RWPE1 (cell line): Measurements from ENCODE around the gene MTHFD2L.

Source experiments
- CTCF ChIA-PET: fragments of 350-600 bp; sonication (Branson Sonifier 250); formaldehyde crosslinking; extraction: SDS; loops from one replicate; lab custom pipeline; 2021; lab: Yijun Ruan, JAX
- POLR2A ChIA-PET: fragments of 400-600 bp; formaldehyde crosslinking; extraction: SDS; loops from one replicate; lab custom pipeline; 2020; ENCODE audit warnings: antibody characterized with exemption; ENCODE audit not compliant: low non-redundant PET; lab: Yijun Ruan, JAX
- DNase-seq: peaks from one replicate; pipeline ENCODE4 v3.0.0; 2012; ENCODE audit warnings: low spot score
- H3K27ac ChIP-seq: fragments of 450-650 bp; 2 replicates; pipeline ENCODE4 v1.5.1; 2017
- CTCF ChIP-seq: fragments of 450-650 bp; conservative IDR thresholded peaks from 2 replicates; pipeline ENCODE4 v1.5.1; 2017; ENCODE audit warnings: low read depth, mild to moderate bottlenecking

MTHFD2L gene

GRCh38 chr4:74166818-74167217 is 8.9 kb downstream of the MTHFD2L start:
- TF ChIP-seq CTCF: no peak
- CTCF ChIA-PET: interaction anchor here (0.6 kb wide), 1 partner anchor 210 kb away, joined by 8 read pairs; no protein-coding TSS in a partner anchor
- POLR2A ChIA-PET: no interaction called here
- no peak for DNase-seq
- no peak overlapping the region for H3K27ac ChIP-seq

- no peak overlapping the region for H3K27ac ChIP-seq
- ChIA-PET CTCF (interaction anchor here (0.6 kb wide), 1 partner anchor 210 kb away, joined by 8 read pairs; no protein-coding TSS in a partner anchor), POLR2A (no interaction called here)
- TF ChIP-seq CTCF: no peak
- DNase-seq: no peak
Observed at GRCh38 chr4:74167585-74167984, 9.7 kb downstream of the MTHFD2L start.

GRCh38 chr4:74168841-74169240 is 10.9 kb downstream of the MTHFD2L start:
- POLR2A ChIA-PET: interaction anchor here (0.5 kb wide), 1 partner anchor 197 kb away, joined by 4 read pairs; no protein-coding TSS in a partner anchor
- no peak for TF ChIP-seq CTCF

GRCh38 chr4:74173321-74173720 is 15.4 kb downstream of the MTHFD2L start:
- CTCF ChIA-PET: no interaction called here
- no peak for TF ChIP-seq CTCF
- POLR2A ChIA-PET: no interaction called here

More at GRCh38 chr4:74168841-74169240, 10.9 kb downstream of the MTHFD2L start:
- CTCF ChIA-PET: no interaction called here
- H3K27ac ChIP-seq: no peak overlapping the region
- no peak for DNase-seq

GRCh38 chr4:74174421-74174820 is 16.5 kb downstream of the MTHFD2L start:
- TF ChIP-seq CTCF: no peak
- ChIA-PET CTCF (interaction anchor here (0.6 kb wide), 1 partner anchor 514 kb away, joined by 7 read pairs; no protein-coding TSS in a partner anchor), POLR2A (no interaction called here)
- H3K27ac ChIP-seq: no peak overlapping the region
- DNase-seq: no peak

More at GRCh38 chr4:74173321-74173720, 15.4 kb downstream of the MTHFD2L start:
- no peak for DNase-seq
- no peak overlapping the region for H3K27ac ChIP-seq

- POLR2A ChIA-PET: no interaction called here
- H3K27ac ChIP-seq: no peak overlapping the region
- CTCF ChIA-PET: interaction anchor here (1.9 kb wide), 1 partner anchor 14 kb away, joined by 5 read pairs; no protein-coding TSS in a partner anchor
- no peak for DNase-seq
- TF ChIP-seq CTCF: no peak
Observed at GRCh38 chr4:74174941-74175340, 17.0 kb downstream of the MTHFD2L start.
